ENCODE measurements around the gene MTA3. TPM values are rescaled to one million over a fixed set of nuclear protein-coding genes. Genes with fewer than 3 reads are reported as not detected.
A peak's percentile ranks its signal among the peaks of the same experiment; 100 is the strongest.

MTA3 gene
- total RNA-seq, 4 donors from 2014 or later, result 6.6 to 21.6 (median 9.5) TPM

GRCh38 chr2:42795275-42795674 is 226.8 kb downstream of the MTA3 start:
- Histone ChIP-seq H3K27ac (no peak overlapping the region), H3K27me3 (peaks cover 3 to 23% (median 17%) of the 10 kb centered on the region in 3 donors), H3K4me3 (no peak overlapping the region), H3K9me3 (no peaks in the 10 kb centered on the region), H3K36me3 (no peaks in the 10 kb centered on the region), H3K4me1 (peaks cover 6 to 7% of the 10 kb centered on the region in 2 donors)
- TF ChIP-seq CTCF (IDR thresholded peaks at IDR 0.05 in 4 of 5, conservative IDR thresholded peaks at IDR 0.05 in 1 of 5), result no peak
- no peak for TF ChIP-seq POLR2A (IDR thresholded peaks at IDR 0.05)
- ATAC-seq, result no peak
- intact Hi-C loops (cut with DNase I; ENCODE audit: low total_unique reads), result no loop called here
- DNase-seq, result no peak
- in situ Hi-C loops (cut with MboI; ENCODE audit: low sequenced_read_pairs in 4 of 4), result no loop called here

GRCh38 chr2:42795841-42796301 is 227.4 kb downstream of the MTA3 start:
- in situ Hi-C loops (cut with MboI; ENCODE audit: low sequenced_read_pairs in 4 of 4) (no loop called here), intact Hi-C loops (cut with DNase I; ENCODE audit: low total_unique reads) (no loop called here)
- TF ChIP-seq POLR2A (IDR thresholded peaks at IDR 0.05), result no peak
- no peak for TF ChIP-seq CTCF (IDR thresholded peaks at IDR 0.05 in 4 of 5, conservative IDR thresholded peaks at IDR 0.05 in 1 of 5)
- no peak for DNase-seq
- peaks cover 6 to 7% of the 10 kb centered on the region in 2 donors for H3K4me1 ChIP-seq
- ATAC-seq, result no peak
- H3K36me3 ChIP-seq, result no peaks in the 10 kb centered on the region
- H3K4me3 ChIP-seq, result no peak overlapping the region
- H3K27ac ChIP-seq, result peak overlapping the region in 1 of 4 donors; percentile 3
- peaks cover 3 to 22% (median 15%) of the 10 kb centered on the region in 3 donors for H3K27me3 ChIP-seq
- no peaks in the 10 kb centered on the region for H3K9me3 ChIP-seq

GRCh38 chr2:42796427-42797248 is 228.2 kb downstream of the MTA3 start:
- TF ChIP-seq CTCF (IDR thresholded peaks at IDR 0.05 in 4 of 5, conservative IDR thresholded peaks at IDR 0.05 in 1 of 5) (no peak), POLR2A (IDR thresholded peaks at IDR 0.05) (no peak)
- Histone ChIP-seq H3K4me3 (no peak overlapping the region), H3K9me3 (no peaks in the 10 kb centered on the region), H3K4me1 (peaks cover 4 to 12% of the 10 kb centered on the region in 2 donors), H3K27me3 (peaks cover 0 to 15% (median 8%) of the 10 kb centered on the region in 3 donors), H3K36me3 (no peaks in the 10 kb centered on the region), H3K27ac (peak overlapping the region in 1 of 4 donors; percentile 3)
- in situ Hi-C loops (cut with MboI; ENCODE audit: low sequenced_read_pairs in 4 of 4) (no loop called here), intact Hi-C loops (cut with DNase I; ENCODE audit: low total_unique reads) (no loop called here)
- DNase-seq (no peak), ATAC-seq (no peak)

GRCh38 chr2:42797281-42797680 is 228.8 kb downstream of the MTA3 start:
- Histone ChIP-seq H3K4me1 (peaks cover 4 to 13% of the 10 kb centered on the region in 2 donors), H3K27me3 (peaks cover 0 to 8% (median 4%) of the 10 kb centered on the region in 3 donors), H3K27ac (no peak overlapping the region), H3K36me3 (no peaks in the 10 kb centered on the region), H3K9me3 (no peaks in the 10 kb centered on the region), H3K4me3 (no peak overlapping the region)
- intact Hi-C loops (cut with DNase I; ENCODE audit: low total_unique reads), result no loop called here
- no peak for ATAC-seq
- TF ChIP-seq CTCF (IDR thresholded peaks at IDR 0.05 in 4 of 5, conservative IDR thresholded peaks at IDR 0.05 in 1 of 5) (no peak), POLR2A (IDR thresholded peaks at IDR 0.05) (no peak)
- in situ Hi-C loops (cut with MboI; ENCODE audit: low sequenced_read_pairs in 4 of 4), result no loop called here
- no peak for DNase-seq
